Measurements from ENCODE around the gene CAV3.

CAV3 gene

DNA sequence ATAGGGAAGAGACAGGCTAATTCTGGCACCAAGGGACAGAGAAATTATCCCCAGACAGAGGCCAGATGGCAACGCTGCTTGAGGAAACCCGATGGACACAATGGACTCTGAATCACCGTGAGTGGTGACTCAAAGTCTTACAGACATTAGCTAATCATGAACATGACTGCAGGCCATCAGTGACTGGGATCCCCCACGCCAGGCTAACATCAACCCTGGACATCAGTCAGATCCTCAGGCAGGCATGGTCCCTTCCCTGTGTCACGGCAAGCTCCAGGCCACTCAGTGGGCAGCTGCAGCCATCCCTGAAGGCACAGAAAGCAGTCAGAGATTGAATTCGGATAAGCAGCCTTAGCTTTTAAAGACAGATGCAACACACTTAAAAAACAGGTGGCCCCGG, 59.6 kb downstream of the CAV3 start:
- WGBS (ENCODE audit: insufficient coverage) = 93% methylated on average over 7 of the region's 7 CpGs
- DNase-seq = no peak
- POLR2A ChIA-PET = no interaction called here
- no peaks in the 10 kb centered on the region for H3K27me3 ChIP-seq (replicated peaks in 2 of 5; ENCODE audit: control insufficient read depth in 4 of 5, insufficient read depth in 5 of 5, low read length in 4 of 5)
- peaks cover 0 to 11% (median 0%) of the 10 kb centered on the region in 5 experiments for H3K9me3 ChIP-seq (ENCODE audit: control extremely low read depth in 1 of 5, control insufficient read depth in 4 of 5, insufficient read depth in 2 of 5, low read depth in 1 of 5, low read length in 4 of 5)
- CTCF ChIA-PET = interaction anchor here (1.2 kb wide), 1 partner anchor 24 kb away, joined by 3 read pairs; the partner anchor contains the start of gene OXTR
- no peak overlapping the region for H3K27ac ChIP-seq (ENCODE audit: insufficient read depth in 1 of 2, low read depth in 1 of 2, low read length in 2 of 2, poor library complexity in 1 of 2, severe bottlenecking in 2 of 2)
- H3K4me3 ChIP-seq (ENCODE audit: control insufficient read depth in 1 of 7, extremely low read depth in 1 of 7, insufficient read depth in 4 of 7, low read depth in 2 of 7, low read length in 6 of 7) = no peak overlapping the region
- no peaks in the 10 kb centered on the region for H3K4me1 ChIP-seq (ENCODE audit: control extremely low read depth in 1 of 4, control insufficient read depth in 4 of 4, insufficient read depth in 4 of 4, low read length in 3 of 4)
- no peaks in the 10 kb centered on the region for H3K36me3 ChIP-seq (ENCODE audit: control insufficient read depth in 4 of 4, insufficient read depth in 4 of 4, low read length in 3 of 4)

- Histone ChIP-seq H3K4me3 (ENCODE audit: control insufficient read depth in 1 of 7, extremely low read depth in 1 of 7, insufficient read depth in 4 of 7, low read depth in 2 of 7, low read length in 6 of 7) (no peak overlapping the region), H3K27me3 (replicated peaks in 2 of 5; ENCODE audit: control insufficient read depth in 4 of 5, insufficient read depth in 5 of 5, low read length in 4 of 5) (no peaks in the 10 kb centered on the region), H3K27ac (ENCODE audit: insufficient read depth in 1 of 2, low read depth in 1 of 2, low read length in 2 of 2, poor library complexity in 1 of 2, severe bottlenecking in 2 of 2) (no peak overlapping the region), H3K36me3 (ENCODE audit: control insufficient read depth in 4 of 4, insufficient read depth in 4 of 4, low read length in 3 of 4) (no peaks in the 10 kb centered on the region), H3K9me3 (ENCODE audit: control extremely low read depth in 1 of 5, control insufficient read depth in 4 of 5, insufficient read depth in 2 of 5, low read depth in 1 of 5, low read length in 4 of 5) (peaks cover 0 to 7% (median 0%) of the 10 kb centered on the region in 5 experiments), H3K4me1 (ENCODE audit: control extremely low read depth in 1 of 4, control insufficient read depth in 4 of 4, insufficient read depth in 4 of 4, low read length in 3 of 4) (no peaks in the 10 kb centered on the region)
- 90% methylated on average over 1 of the region's 3 CpGs for WGBS (ENCODE audit: insufficient coverage)
- POLR2A ChIA-PET = no interaction called here
- DNase-seq = no peak
- CTCF ChIA-PET = interaction anchor here (1.0 kb wide), 1 partner anchor 25 kb away, joined by 4 read pairs; the partner anchor contains the start of gene OXTR
These were observed 60.6 kb downstream of the CAV3 start for GRCh38 chr3:8794247-8794646.

All from common myeloid progenitor, CD34-positive (primary cell).